Uterus (tissue), 4 donors: ENCODE results near the gene ADA. TPM values are rescaled to one million over a fixed set of nuclear protein-coding genes. Genes with fewer than 3 reads are reported as not detected.

Experiments
- DNase-seq, 2 donors: peaks; one replicate each; pipeline ENCODE4 v3.0.0-alpha.2; 2019 to 2020
- H3K27ac ChIP-seq, 2 donors: fragments of 200-600 bp; sonication (generic); 1 replicate in 1 of 2; 2 replicates in 1 of 2; pipeline ENCODE4 v1.5.1; 2016 to 2018
- H3K27me3 ChIP-seq, 2 donors: fragments of 200-600 bp; sonication (generic); one replicate each; pipeline ENCODE4 v1.5.1; 2018 to 2019; ENCODE audit warnings: control low read depth in 1 of 2
- H3K36me3 ChIP-seq, 2 donors: fragments of 200-600 bp; sonication (generic); one replicate each; pipeline ENCODE4 v1.5.1; 2019; ENCODE audit warnings: control low read depth in 1 of 2
- H3K4me1 ChIP-seq, 2 donors: fragments of 200-600 bp; sonication (generic); one replicate each; pipeline ENCODE4 v1.5.1; 2018 to 2019; ENCODE audit warnings: control low read depth in 1 of 2
- H3K4me3 ChIP-seq, 2 donors: fragments of 200-600 bp; sonication (generic); 1 replicate in 1 of 2; 2 replicates in 1 of 2; pipeline ENCODE4 v1.5.1; 2018 to 2019; ENCODE audit warnings: mild to moderate bottlenecking in 1 of 2
- H3K9me3 ChIP-seq, 2 donors: fragments of 200-600 bp; sonication (generic); one replicate each; pipeline ENCODE4 v1.5.1; 2019; ENCODE audit warnings: control low read depth in 1 of 2
- CTCF ChIP-seq, 4 experiments: fragments of 200-600 bp in 2 of 4; fragments of 450-650 bp in 2 of 4; sonication (generic) in 2 of 4; IDR thresholded peaks; one replicate each; pipeline ENCODE4 v1.5.1; 2016 to 2019; ENCODE audit warnings: antibody characterized with exemption in 4 of 4, mild to moderate bottlenecking in 2 of 4, moderate library complexity in 1 of 4
- POLR2A ChIP-seq, 2 donors: fragments of 450-650 bp; IDR thresholded peaks; one replicate each; pipeline ENCODE4 v1.6.1; 2016; ENCODE audit warnings: antibody characterized with exemption in 2 of 2, mild to moderate bottlenecking in 1 of 2, moderate library complexity in 1 of 2
- intact Hi-C: fragments of 100-400 bp; cut with DNase I; formaldehyde crosslinking; loops from one replicate; pipeline ENCODE4 v1.15.1; 2023; ENCODE audit warnings: low total_unique reads
- total RNA-seq, 4 donors: library from RNA; depleted of rRNA in 3 of 4; stranded (reverse); fragments of >200 nt in 3 of 4; gene quantifications; one replicate each; pipeline versions ENCODE4 v1.1.0 to v1.2.4, GENCODE V29; 2014 to 2023
- donor health status: DM: yes; HTN: yes; CAD: no.

ADA gene
- total RNA-seq, 4 donors from 2014 or later: 0.59 to 11.0 (median 4.8) TPM

GRCh38 chr20:44649976-44650375 is 1.5 kb downstream of the ADA start:
- intact Hi-C loops: no loop called here
- H3K4me3 ChIP-seq: no peak overlapping the region
- peaks cover 0 to 6% of the 10 kb centered on the region in 2 donors for H3K4me1 ChIP-seq
- no peak overlapping the region for H3K27ac ChIP-seq
- no peaks in the 10 kb centered on the region for H3K9me3 ChIP-seq
- DNase-seq: no peak
- no peak for TF ChIP-seq POLR2A (IDR thresholded peaks at IDR 0.05)
- no peak for TF ChIP-seq CTCF (IDR thresholded peaks at IDR 0.05)
- H3K27me3 ChIP-seq: no peaks in the 10 kb centered on the region
- H3K36me3 ChIP-seq: no peaks in the 10 kb centered on the region

GRCh38 chr20:44649126-44649525 is 2.4 kb downstream of the ADA start:
- no peak for DNase-seq
- no peak for TF ChIP-seq CTCF (IDR thresholded peaks at IDR 0.05)
- no peak for TF ChIP-seq POLR2A (IDR thresholded peaks at IDR 0.05)
- no peak overlapping the region for H3K4me3 ChIP-seq
- intact Hi-C loops: no loop called here
- H3K36me3 ChIP-seq: no peaks in the 10 kb centered on the region
- H3K27me3 ChIP-seq: no peaks in the 10 kb centered on the region
- no peak overlapping the region for H3K27ac ChIP-seq
- H3K4me1 ChIP-seq: peaks cover 0 to 6% of the 10 kb centered on the region in 2 donors
- H3K9me3 ChIP-seq: no peaks in the 10 kb centered on the region

- no peak overlapping the region for H3K4me3 ChIP-seq
- no peaks in the 10 kb centered on the region for H3K27me3 ChIP-seq
- H3K9me3 ChIP-seq: no peaks in the 10 kb centered on the region
- H3K36me3 ChIP-seq: no peaks in the 10 kb centered on the region
- TF ChIP-seq POLR2A (IDR thresholded peaks at IDR 0.05) (no peak), CTCF (IDR thresholded peaks at IDR 0.05) (no peak)
- H3K27ac ChIP-seq: no peak overlapping the region
- H3K4me1 ChIP-seq: peaks cover 0 to 6% of the 10 kb centered on the region in 2 donors
- intact Hi-C loops: no loop called here
- DNase-seq: no peak
Measured at GRCh38 chr20:44648579-44648978, 2.9 kb downstream of the ADA start.

- intact Hi-C loops: no loop called here
- no peak for TF ChIP-seq CTCF (IDR thresholded peaks at IDR 0.05)
- no peak for TF ChIP-seq POLR2A (IDR thresholded peaks at IDR 0.05)
- Histone ChIP-seq H3K9me3 (no peaks in the 10 kb centered on the region), H3K36me3 (no peaks in the 10 kb centered on the region), H3K4me1 (peaks cover 0 to 6% of the 10 kb centered on the region in 2 donors), H3K27ac (no peak overlapping the region), H3K27me3 (no peaks in the 10 kb centered on the region), H3K4me3 (no peak overlapping the region)
- no peak for DNase-seq
Measured at GRCh38 chr20:44648068-44648467, 3.4 kb downstream of the ADA start.

- Histone ChIP-seq H3K4me1 (peaks cover 0 to 9% of the 10 kb centered on the region in 2 donors), H3K36me3 (no peaks in the 10 kb centered on the region), H3K9me3 (no peaks in the 10 kb centered on the region), H3K27me3 (no peaks in the 10 kb centered on the region), H3K27ac (no peak overlapping the region), H3K4me3 (no peak overlapping the region)
- no peak for DNase-seq
- no peak for TF ChIP-seq CTCF (IDR thresholded peaks at IDR 0.05)
- no peak for TF ChIP-seq POLR2A (IDR thresholded peaks at IDR 0.05)
- intact Hi-C loops: no loop called here
Measured at GRCh38 chr20:44646641-44647274, 4.7 kb downstream of the ADA start.
